C4-2B (cell line): ENCODE data around the gene KCNT1.

Experiments
- H3K27ac ChIP-seq: fragments of 450-650 bp; 2 replicates; pipeline ENCODE4 v1.5.1; 2017
- ZFX ChIP-seq: fragments of 450-650 bp; IDR thresholded peaks from 2 replicates; pipeline ENCODE4 v1.6.1; 2017
- TF ChIP-seq, protein P1 (sequence below): fragments of 450-650 bp; conservative IDR thresholded peaks from 2 replicates; pipeline ENCODE4 v1.5.1; 2017; ENCODE audit warnings: mild to moderate bottlenecking

KCNT1 gene

DNA sequence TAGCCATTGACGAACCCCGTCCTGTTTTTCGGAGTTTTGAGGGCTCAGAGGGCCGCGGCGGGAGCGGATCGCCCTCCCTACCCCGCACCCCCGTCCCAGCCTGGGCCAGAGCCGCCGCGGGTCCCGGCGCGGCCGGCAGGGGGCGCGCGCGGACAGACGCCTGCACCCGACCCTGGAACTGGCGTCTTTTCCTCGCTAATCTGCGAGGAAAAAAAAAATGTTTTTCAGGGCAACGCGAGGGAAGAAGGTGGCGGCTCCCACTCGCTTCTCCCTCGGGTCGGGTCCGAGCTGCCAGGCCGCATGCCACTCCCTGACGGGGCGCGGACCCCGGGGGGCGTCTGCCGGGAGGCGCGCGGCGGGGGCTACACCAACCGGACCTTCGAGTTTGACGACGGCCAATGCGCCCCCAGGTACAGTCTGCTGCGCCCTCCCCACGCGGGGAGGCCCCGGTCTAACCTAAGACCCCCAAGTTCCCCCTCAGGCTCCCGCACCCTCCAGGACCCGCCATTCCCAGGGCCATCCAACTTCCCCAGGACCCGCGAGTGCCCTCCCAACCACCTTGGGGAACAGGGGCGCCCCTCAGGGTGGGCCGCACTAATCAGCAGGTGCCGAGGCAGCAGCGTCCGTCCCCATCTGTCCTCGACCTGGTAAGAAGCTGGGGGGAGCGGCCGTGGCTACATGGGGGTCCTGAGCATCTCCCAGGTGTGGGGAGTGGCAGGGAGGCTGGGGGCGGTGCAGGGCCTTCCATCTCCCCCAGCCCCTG is at the start of gene KCNT1:
Gene KCNT1, plus strand, starts transcription at position 227 of the 763 bp plus-strand sequence. Its CDS starts 74 bp downstream, at position 301.
- H3K27ac ChIP-seq, result no peak within 1 kb of the TSS
- no peak for TF ChIP-seq ZFX
- TF ChIP-seq, protein P1, sequence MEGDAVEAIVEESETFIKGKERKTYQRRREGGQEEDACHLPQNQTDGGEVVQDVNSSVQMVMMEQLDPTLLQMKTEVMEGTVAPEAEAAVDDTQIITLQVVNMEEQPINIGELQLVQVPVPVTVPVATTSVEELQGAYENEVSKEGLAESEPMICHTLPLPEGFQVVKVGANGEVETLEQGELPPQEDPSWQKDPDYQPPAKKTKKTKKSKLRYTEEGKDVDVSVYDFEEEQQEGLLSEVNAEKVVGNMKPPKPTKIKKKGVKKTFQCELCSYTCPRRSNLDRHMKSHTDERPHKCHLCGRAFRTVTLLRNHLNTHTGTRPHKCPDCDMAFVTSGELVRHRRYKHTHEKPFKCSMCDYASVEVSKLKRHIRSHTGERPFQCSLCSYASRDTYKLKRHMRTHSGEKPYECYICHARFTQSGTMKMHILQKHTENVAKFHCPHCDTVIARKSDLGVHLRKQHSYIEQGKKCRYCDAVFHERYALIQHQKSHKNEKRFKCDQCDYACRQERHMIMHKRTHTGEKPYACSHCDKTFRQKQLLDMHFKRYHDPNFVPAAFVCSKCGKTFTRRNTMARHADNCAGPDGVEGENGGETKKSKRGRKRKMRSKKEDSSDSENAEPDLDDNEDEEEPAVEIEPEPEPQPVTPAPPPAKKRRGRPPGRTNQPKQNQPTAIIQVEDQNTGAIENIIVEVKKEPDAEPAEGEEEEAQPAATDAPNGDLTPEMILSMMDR, result peak; percentile 97

DNA sequence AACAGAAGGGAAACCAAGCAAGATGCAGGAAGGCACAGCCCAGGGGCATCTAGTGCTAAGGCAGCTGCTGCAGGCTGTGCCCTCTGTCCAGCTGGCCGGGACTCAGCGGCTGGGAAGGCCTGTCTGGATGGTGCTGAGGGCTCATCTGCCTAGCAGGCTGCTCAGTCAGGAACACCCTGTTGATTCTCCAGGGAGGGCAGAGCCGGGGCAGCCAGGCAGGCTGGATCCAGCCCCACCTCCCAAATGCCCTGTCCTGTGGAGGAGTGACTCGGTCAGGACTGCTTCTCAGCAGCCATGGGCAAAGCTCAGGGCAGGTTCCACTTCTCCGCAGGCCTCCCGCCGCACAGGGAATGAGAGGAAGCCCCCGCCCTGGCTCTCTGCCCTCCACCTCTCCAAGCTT is 46.7 kb upstream of the KCNT1 start:
- TF ChIP-seq, protein P1, result no peak
- no peak for TF ChIP-seq ZFX

DNA sequence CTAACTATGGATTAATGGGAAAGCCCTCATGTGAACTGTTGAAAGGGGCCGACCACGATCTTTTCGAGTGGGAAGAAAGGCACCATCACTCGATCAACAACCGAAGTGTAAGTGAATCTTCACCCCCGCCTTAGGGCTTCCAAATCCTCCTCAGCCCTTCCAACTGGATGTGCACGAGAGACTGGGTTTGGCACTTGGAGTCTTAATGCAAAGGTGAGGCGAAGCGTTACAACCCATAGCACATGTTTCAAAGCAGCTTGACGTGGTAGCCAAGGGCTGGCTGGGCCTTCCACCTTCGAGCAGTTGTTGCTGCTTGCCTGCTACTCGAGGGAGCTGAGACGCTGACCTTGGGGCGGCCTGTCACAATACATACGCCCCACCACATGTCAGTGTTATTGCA is 44.6 kb upstream of the KCNT1 start:
- TF ChIP-seq, protein P1, result no peak
- no peak for TF ChIP-seq ZFX
- no peak overlapping the region for H3K27ac ChIP-seq

More for the DNA sequence above, 46.7 kb upstream of the KCNT1 start:
- H3K27ac ChIP-seq, result no peak overlapping the region

DNA sequence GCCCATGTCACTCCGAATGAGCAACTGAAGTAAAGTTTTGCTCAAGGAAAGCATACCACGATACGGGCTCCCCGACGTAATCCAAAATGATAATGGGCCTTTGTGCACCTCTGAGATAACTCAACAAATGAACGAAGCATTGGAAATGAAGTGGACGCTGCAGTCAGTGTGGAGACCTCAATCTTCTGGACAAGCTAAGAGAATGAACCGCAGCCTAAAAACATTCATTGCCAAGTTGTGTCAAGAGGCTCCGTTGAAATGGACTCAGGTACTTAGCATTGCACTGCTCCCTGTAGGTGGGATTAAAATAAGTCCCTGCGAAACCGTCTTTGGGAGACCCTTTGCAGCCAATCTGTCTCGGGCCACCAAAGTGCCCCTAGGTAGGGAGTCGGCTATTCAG is 42.7 kb upstream of the KCNT1 start:
- TF ChIP-seq, protein P1, result no peak
- no peak for TF ChIP-seq ZFX
- H3K27ac ChIP-seq, result no peak overlapping the region

DNA sequence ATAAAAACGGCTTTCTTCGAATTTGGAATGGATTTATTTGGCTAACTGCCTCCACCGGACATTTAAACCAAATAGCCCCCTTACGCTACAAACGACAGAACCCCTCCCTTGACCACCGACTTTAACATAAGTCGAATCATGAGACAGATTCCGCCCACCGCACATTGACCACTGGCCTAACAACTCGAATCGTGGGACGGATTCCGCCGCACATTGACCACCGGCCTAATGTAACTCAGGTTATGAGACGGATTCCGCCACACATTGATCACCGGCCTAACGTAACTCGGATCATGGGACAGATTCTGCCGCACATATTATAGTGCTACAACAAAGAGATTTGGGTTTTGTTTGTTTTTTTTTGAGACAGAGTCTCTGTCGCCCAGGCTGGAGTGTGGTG is 41.6 kb upstream of the KCNT1 start:
- no peak overlapping the region for H3K27ac ChIP-seq
- TF ChIP-seq, protein P1, result no peak
- TF ChIP-seq ZFX, result no peak

DNA sequence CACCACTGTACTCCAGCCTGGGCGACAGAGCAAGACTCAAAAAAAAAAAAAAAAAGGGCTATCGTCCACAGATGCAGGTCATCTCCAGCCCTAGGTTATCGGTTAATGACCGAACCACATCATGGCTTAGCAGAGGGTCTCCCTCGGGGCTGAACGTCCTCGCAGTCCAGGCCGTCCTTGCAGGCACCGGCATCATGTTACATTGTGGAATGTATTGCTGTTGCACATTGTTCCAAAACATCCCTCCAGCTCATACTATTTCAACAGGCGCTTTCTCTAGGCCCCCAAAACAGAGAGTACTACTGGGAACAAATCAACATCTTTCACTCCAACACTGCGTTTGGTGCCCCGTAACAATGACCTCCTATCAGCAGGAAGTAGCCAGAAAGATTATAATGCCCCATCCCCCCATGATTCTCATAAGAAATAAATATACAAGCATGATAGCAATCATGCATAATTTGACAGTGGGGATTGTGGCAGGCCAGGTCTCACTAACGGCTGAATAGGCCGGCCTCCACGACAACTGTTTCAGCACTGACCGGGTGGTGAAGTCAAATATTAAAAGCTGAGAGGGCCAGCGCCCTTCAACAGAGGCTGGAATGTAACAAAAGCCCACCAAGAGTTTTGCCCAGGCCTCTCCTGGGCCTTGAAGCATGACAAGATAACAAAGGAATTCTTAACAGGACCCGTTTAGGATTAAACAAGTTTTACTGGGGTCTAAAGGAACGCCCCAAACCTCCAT is 40.0 kb upstream of the KCNT1 start:
- no peak overlapping the region for H3K27ac ChIP-seq
- no peak for TF ChIP-seq ZFX
- TF ChIP-seq, protein P1, result no peak

DNA sequence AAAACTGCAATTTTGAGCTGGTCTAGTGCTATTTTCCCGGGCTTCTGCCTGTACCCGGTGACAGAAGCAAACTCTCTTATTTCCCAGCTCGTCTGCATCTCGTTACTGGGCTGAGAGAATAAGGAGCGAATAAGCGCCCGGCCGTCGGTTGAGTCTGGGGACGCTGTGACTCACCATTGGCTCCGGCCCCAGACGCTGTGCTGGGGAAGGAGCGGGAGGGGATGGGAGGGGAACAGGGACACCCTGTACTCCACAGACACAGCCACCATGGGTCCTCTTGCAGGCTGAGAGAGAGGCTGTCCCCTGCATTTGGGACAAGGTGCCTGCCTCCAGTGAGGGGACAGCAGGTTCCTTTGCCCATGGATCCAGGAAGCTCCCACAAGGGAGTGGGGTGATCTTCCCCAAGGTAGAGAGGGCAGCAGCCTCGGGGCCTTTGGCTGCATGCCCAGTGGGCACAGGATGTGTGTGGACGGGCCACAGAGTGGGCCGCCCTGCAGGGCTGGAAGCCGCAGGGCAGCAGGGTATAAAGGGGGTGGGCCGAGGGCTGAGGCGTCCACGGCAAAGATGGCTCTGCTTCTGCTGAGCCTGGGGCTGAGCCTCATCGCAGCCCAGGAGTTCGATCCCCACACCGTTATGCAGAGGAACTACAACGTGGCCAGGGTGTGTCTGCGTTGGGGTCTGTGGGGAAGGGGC is 39.1 kb upstream of the KCNT1 start, which contains the start of gene LCN9:
Gene LCN9, plus strand, starts transcription at position 552 of the 693 bp plus-strand sequence. Its CDS starts 13 bp downstream, at position 565.
- no peak for TF ChIP-seq ZFX
- TF ChIP-seq, protein P1, result no peak
- H3K27ac ChIP-seq, result no peak within 1 kb of the TSS
